ENCODE measurements around the gene EXOSC1.

Gene EXOSC1

DNA sequence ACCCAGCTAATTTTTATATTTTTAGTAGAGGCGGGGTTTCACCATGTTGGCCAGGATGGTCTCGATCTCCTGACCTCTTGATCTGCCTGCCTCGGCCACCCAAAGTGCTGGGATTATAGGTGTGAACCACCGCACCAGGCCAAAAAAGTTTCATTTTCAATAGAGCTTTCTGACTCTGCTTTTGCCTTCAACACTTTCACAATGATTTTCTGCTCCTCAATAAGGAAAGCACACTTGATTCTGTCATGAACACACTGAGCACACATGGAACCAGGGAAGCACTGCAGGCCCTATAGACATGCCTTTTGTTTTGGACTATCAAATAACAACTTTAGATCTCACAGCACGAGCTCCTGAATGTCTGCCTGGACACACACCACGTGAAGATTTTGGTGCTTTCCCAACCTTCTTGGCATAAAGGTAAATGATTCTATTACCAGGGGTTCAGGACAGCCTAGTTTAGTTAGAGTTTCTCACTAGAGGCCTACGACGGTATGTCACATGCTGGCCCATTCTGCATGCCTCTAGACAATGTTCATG is 52.7 kb downstream of the EXOSC1 start:
- 98% methylated on average over 8 of the region's 8 CpGs for WGBS
- Histone ChIP-seq H3K4me3 (ENCODE audit: low read length) (no peak overlapping the region), H3K9ac (ENCODE audit: low read depth, low read length) (no peak overlapping the region), H3K27ac (ENCODE audit: low read depth, low read length) (no peak overlapping the region), H3K36me3 (ENCODE audit: insufficient read depth, low read length) (peaks cover 84% of the 10 kb centered on the region), H3K9me3 (ENCODE audit: insufficient read depth, low read depth, low read length) (no peaks in the 10 kb centered on the region), H3K27me3 (ENCODE audit: insufficient read depth, low read length) (no peaks in the 10 kb centered on the region), H3K4me1 (ENCODE audit: insufficient read depth, low read length) (no peaks in the 10 kb centered on the region)

DNA sequence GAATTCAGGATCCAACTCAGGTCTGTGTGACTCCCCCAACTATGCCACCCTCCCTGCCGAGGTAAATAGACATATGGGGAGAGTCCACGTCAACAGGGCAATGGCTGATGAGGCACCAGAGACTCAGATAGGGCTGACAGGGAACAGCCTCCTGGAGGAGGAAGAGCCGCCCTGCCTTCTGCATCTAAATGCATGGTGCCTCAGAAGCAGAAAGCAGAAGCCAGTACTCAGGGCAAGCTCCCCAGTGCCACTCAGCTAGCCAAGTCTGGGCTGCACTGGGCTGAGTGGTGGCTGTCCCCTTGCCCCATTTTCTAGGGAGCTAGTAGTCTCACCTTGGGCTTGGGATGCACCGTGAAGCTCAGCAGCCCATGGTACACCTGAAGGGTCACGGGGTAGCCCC is 55.7 kb downstream of the EXOSC1 start:
- H3K36me3 ChIP-seq (ENCODE audit: insufficient read depth, low read length), result peaks cover 86% of the 10 kb centered on the region
- H3K27me3 ChIP-seq (ENCODE audit: insufficient read depth, low read length), result no peaks in the 10 kb centered on the region
- no peaks in the 10 kb centered on the region for H3K4me1 ChIP-seq (ENCODE audit: insufficient read depth, low read length)
- WGBS, result 95% methylated on average over 5 of the region's 5 CpGs
- H3K9me3 ChIP-seq (ENCODE audit: insufficient read depth, low read depth, low read length), result no peaks in the 10 kb centered on the region
- no peak overlapping the region for H3K27ac ChIP-seq (ENCODE audit: low read depth, low read length)
- H3K4me3 ChIP-seq (ENCODE audit: low read length), result no peak overlapping the region
- no peak overlapping the region for H3K9ac ChIP-seq (ENCODE audit: low read depth, low read length)

DNA sequence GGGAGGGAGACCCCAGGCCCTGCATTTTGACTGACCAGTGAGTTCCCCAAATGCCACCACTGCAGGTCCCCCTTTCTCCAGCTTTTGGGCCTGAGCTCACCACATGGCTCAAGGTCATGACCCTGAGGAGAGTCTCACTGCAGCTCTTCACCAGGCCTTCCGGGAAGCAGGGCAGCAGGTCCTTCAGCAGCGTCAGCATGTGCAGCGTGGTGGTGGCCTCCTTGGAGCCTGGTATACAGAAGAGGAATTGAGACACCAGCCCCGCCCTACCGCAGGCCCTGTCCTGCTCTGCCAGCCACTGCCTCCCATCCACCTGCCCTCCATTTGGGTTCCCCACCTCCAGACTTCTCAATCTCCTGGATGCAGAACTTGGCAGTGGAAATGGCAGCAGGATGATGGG is 57.7 kb downstream of the EXOSC1 start:
- H3K9ac ChIP-seq (ENCODE audit: low read depth, low read length), result no peak overlapping the region
- no peaks in the 10 kb centered on the region for H3K27me3 ChIP-seq (ENCODE audit: insufficient read depth, low read length)
- no peak overlapping the region for H3K27ac ChIP-seq (ENCODE audit: low read depth, low read length)
- no peaks in the 10 kb centered on the region for H3K4me1 ChIP-seq (ENCODE audit: insufficient read depth, low read length)
- 95% methylated on average over 5 of the region's 5 CpGs for WGBS
- H3K36me3 ChIP-seq (ENCODE audit: insufficient read depth, low read length), result peaks cover 78% of the 10 kb centered on the region
- no peaks in the 10 kb centered on the region for H3K9me3 ChIP-seq (ENCODE audit: insufficient read depth, low read depth, low read length)
- no peak overlapping the region for H3K4me3 ChIP-seq (ENCODE audit: low read length)
